ENCODE results near the gene MORN2.
A peak's percentile ranks its signal among the peaks of the same experiment; 100 is the strongest.

The MORN2 gene

GRCh38 chr2:38889575-38889974 lies 13.8 kb downstream of the MORN2 start, which contains the start of gene ARHGEF33:
TSS of gene ARHGEF33 (plus strand) at chr2:38889875. CDS start at chr2:38919448, 29,573 bp downstream.
- no peak for DNase-seq (ENCODE audit: low read depth)

GRCh38 chr2:38892819-38893218 lies 17.0 kb downstream of the MORN2 start:
- peak; percentile 10 for DNase-seq (ENCODE audit: low read depth)

- peak; percentile 41 for DNase-seq (ENCODE audit: low read depth)
These were observed 22.5 kb downstream of the MORN2 start for GRCh38 chr2:38898256-38898655.

- DNase-seq (ENCODE audit: low read depth): no peak
These were observed 24.9 kb downstream of the MORN2 start for GRCh38 chr2:38900726-38901125.

- no peak for DNase-seq (ENCODE audit: low read depth)
These were observed 29.5 kb downstream of the MORN2 start for GRCh38 chr2:38905251-38905650.

GRCh38 chr2:38907242-38907641 lies 31.5 kb downstream of the MORN2 start:
- DNase-seq (ENCODE audit: low read depth): no peak

- peak; percentile 8 for DNase-seq (ENCODE audit: low read depth)
These were observed 32.2 kb downstream of the MORN2 start for GRCh38 chr2:38907743-38908562.

- DNase-seq (ENCODE audit: low read depth): no peak
These were observed 34.1 kb downstream of the MORN2 start for GRCh38 chr2:38909872-38910271.

GRCh38 chr2:38911191-38911590 lies 35.4 kb downstream of the MORN2 start:
- no peak for DNase-seq (ENCODE audit: low read depth)

GRCh38 chr2:38912619-38913018 lies 36.8 kb downstream of the MORN2 start:
- no peak for DNase-seq (ENCODE audit: low read depth)

- DNase-seq (ENCODE audit: low read depth): no peak
These were observed 46.6 kb downstream of the MORN2 start for GRCh38 chr2:38922389-38922788.

GRCh38 chr2:38922902-38923301 lies 47.1 kb downstream of the MORN2 start:
- no peak for DNase-seq (ENCODE audit: low read depth)

- no peak for DNase-seq (ENCODE audit: low read depth)
These were observed 50.2 kb downstream of the MORN2 start for GRCh38 chr2:38925982-38926381.

GRCh38 chr2:38930600-38930999 lies 54.8 kb downstream of the MORN2 start:
- DNase-seq (ENCODE audit: low read depth): no peak

Data from ELR (cell line).